CD4-positive, CD25-positive, alpha-beta regulatory T cell (primary cell): Measurements from ENCODE around the gene LDLRAD3. TPM values are rescaled to one million over a fixed set of nuclear protein-coding genes. Genes with fewer than 3 reads are reported as not detected.

Experiments
- ATAC-seq, 2 donors: fragments of 150-1000 bp; cut with Tn5 transposase; one replicate each; pipeline ENCODE4 v1.10.0; 2021; ENCODE audit warnings: low read depth in 2 of 2, moderate number of reproducible peaks in 2 of 2, moderate library complexity in 1 of 2
- DNase-seq, 3 donors: peaks; one replicate each; pipeline versions ENCODE4 v3.0.0 to v3.0.0-alpha.2; 2012 to 2022; ENCODE audit warnings: mixed read lengths in 1 of 3
- H3K27ac ChIP-seq: one replicate; pipeline ENCODE4 v1.7.0; 2013; ENCODE audit warnings: mild to moderate bottlenecking, low read length; ENCODE audit not compliant: insufficient read depth, poor library complexity, severe bottlenecking
- H3K27me3 ChIP-seq: one replicate; pipeline ENCODE4 v1.7.0; 2013; ENCODE audit warnings: low read length; ENCODE audit not compliant: control insufficient read depth, insufficient read depth
- H3K36me3 ChIP-seq: one replicate; pipeline ENCODE4 v1.7.0; 2013; ENCODE audit warnings: mild to moderate bottlenecking, low read length, moderate library complexity; ENCODE audit not compliant: control insufficient read depth, insufficient read depth
- H3K4me1 ChIP-seq: 2 replicates; pipeline ENCODE4 v1.7.0; 2013; ENCODE audit warnings: mild to moderate bottlenecking, low read length; ENCODE audit not compliant: insufficient read depth, control insufficient read depth, poor library complexity, severe bottlenecking
- H3K4me3 ChIP-seq: one replicate; pipeline ENCODE4 v1.7.0; 2013; ENCODE audit warnings: low read depth, mild to moderate bottlenecking, low read length, moderate library complexity
- H3K9me3 ChIP-seq, 2 experiments: 1 replicate in 1 of 2; 2 replicates in 1 of 2; pipeline ENCODE4 v1.7.0; 2013; ENCODE audit warnings: low read length in 2 of 2, mild to moderate bottlenecking in 1 of 2, moderate library complexity in 1 of 2; ENCODE audit not compliant: control insufficient read depth in 2 of 2
- H3K27ac Mint-ChIP-seq, 3 donors: one replicate each; pipeline ENCODE4 v1.8.0; 2020 to 2022; ENCODE audit warnings: mild to moderate bottlenecking in 3 of 3, mixed read lengths in 3 of 3, moderate library complexity in 2 of 3
- H3K27me3 Mint-ChIP-seq: one replicate; pipeline ENCODE4 v1.8.0; 2022; ENCODE audit warnings: mild to moderate bottlenecking, mixed read lengths
- H3K36me3 Mint-ChIP-seq: one replicate; pipeline ENCODE4 v1.8.0; 2020; ENCODE audit warnings: mixed read lengths
- H3K4me1 Mint-ChIP-seq, 4 donors: one replicate each; pipeline ENCODE4 v1.8.0; 2020 to 2022; ENCODE audit warnings: mixed read lengths in 4 of 4, mild to moderate bottlenecking in 1 of 4
- H3K4me3 Mint-ChIP-seq, 4 donors: one replicate each; pipeline ENCODE4 v1.8.0; 2020 to 2022; ENCODE audit warnings: mild to moderate bottlenecking in 4 of 4, mixed read lengths in 4 of 4, moderate library complexity in 3 of 4
- H3K9me3 Mint-ChIP-seq, 7 donors: one replicate each; pipeline ENCODE4 v1.8.0; 2020 to 2022; ENCODE audit warnings: mixed read lengths in 7 of 7, mild to moderate bottlenecking in 3 of 7, moderate library complexity in 2 of 7
- polyA plus RNA-seq, 4 donors: library from polyadenylated mRNA; unstranded; fragments of 300-500 nt; fragmentation: Illumina TruSeq; gene quantifications; one replicate each; pipeline ENCODE4 v1.2.3, GENCODE V29; 2021
- total RNA-seq: library from RNA; stranded (reverse); gene quantifications from one replicate; pipeline ENCODE4 v1.2.3, GENCODE V29; 2022

Gene LDLRAD3
- total and polyA plus RNA-seq, 5 donors from 2014 or later, result 0.06 TPM; not detected in 4

DNA sequence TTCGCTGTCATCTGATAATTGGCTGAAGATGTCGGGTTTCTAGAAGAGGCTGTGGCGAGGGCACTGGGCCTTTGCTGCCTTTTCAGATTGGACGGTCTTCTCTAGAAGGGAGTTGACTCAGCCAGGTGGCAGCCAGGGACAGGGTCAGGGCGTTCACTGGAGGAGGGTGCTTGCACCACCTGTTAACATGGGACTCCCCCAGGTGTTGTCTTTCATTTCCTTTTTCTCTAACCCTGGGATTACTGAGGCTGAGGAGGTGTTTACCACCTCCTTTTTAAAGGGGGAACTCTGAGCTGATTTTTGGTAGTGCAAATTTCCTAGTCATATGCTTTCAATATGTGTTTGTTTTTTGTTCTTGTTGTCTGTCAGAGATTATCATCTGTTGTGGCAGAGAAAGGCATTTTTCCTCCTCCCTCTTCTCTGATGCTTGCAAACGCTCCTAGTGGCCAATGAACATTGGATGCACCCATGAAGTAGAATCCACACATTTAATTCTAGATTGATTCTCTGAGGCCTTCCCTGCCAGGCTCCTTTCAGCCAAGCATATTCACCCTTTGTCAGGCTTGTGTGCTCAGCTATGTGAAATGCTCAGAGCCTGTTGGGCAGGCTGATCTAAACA lies 54.1 kb downstream of the LDLRAD3 start:
- Mint-ChIP-seq H3K4me3 (no peak overlapping the region), H3K4me1 (no peaks in the 10 kb centered on the region), H3K27me3 (peaks cover 4% of the 10 kb centered on the region), H3K9me3 (peaks cover 0 to 3% (median 0%) of the 10 kb centered on the region in 7 donors), H3K27ac (no peak overlapping the region), H3K36me3 (no peaks in the 10 kb centered on the region)
- Histone ChIP-seq H3K36me3 (no peaks in the 10 kb centered on the region), H3K4me1 (no peaks in the 10 kb centered on the region), H3K9me3 (no peaks in the 10 kb centered on the region), H3K27ac (no peak overlapping the region), H3K27me3 (peaks cover 2% of the 10 kb centered on the region), H3K4me3 (no peak overlapping the region)
- DNase-seq (no peak), ATAC-seq (no peak)

GRCh38 chr11:35998634-35999033 lies 54.8 kb downstream of the LDLRAD3 start:
- Mint-ChIP-seq H3K27ac (no peak overlapping the region), H3K4me3 (no peak overlapping the region), H3K4me1 (no peaks in the 10 kb centered on the region), H3K9me3 (peaks cover 0 to 3% (median 0%) of the 10 kb centered on the region in 7 donors), H3K27me3 (peaks cover 4% of the 10 kb centered on the region), H3K36me3 (no peaks in the 10 kb centered on the region)
- DNase-seq (no peak), ATAC-seq (no peak)
- H3K36me3 ChIP-seq, result no peaks in the 10 kb centered on the region
- no peak overlapping the region for H3K27ac ChIP-seq
- H3K9me3 ChIP-seq, result no peaks in the 10 kb centered on the region
- H3K27me3 ChIP-seq, result peaks cover 2% of the 10 kb centered on the region
- no peak overlapping the region for H3K4me3 ChIP-seq
- no peaks in the 10 kb centered on the region for H3K4me1 ChIP-seq

DNA sequence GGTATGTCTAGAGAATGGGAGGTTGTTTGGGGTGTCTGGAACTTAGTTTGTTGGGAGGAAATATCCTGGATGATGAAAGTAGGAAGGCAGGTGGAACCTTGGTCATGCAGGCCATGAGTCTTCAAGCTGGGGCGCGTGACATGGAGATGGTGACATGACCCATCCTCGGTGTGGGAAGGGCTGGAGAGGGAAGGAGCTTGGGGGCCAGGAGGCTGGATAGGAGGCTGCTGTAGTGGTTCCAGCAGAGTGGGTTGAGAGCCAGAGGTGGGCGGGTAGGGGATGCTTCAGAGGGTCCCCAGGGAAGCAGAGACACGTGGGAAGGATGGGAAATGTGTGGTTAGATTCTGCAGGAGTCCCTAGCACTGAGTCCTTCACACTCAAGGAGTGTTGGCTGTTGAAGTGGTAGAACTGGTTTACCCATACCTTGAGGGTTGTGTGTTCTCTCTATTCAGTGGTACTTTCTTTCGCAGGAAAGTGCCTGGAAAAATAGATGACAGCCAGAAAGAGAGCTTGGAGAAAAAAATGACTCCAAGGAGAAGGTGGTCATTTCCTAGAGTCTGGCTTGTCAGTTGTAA lies 56.8 kb downstream of the LDLRAD3 start:
- H3K9me3 Mint-ChIP-seq, result peaks cover 0 to 5% (median 3%) of the 10 kb centered on the region in 7 donors

DNA sequence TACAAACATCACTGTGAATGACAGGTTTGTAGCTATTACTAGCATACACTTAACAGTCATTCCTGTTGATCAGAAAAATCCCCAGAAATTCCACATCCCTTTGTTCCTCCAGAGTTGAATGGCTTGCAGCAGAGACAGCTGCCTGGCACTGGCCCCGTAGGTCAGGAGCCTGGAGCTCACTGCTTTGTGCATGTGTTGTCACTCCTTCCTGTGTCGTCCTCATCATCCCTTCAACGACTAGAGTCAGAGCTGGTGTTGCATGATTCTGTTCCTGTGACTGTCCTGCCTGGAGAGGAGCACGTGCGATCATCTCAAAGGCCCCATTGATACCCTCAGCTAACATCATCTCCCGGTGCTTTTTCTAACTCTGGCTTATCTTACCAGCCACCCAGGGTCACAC lies 58.3 kb downstream of the LDLRAD3 start:
- no peaks in the 10 kb centered on the region for H3K4me1 Mint-ChIP-seq
- H3K27ac Mint-ChIP-seq, result no peak overlapping the region
- no peaks in the 10 kb centered on the region for H3K36me3 Mint-ChIP-seq
- ATAC-seq (no peak), DNase-seq (no peak)
- peaks cover 0 to 7% (median 3%) of the 10 kb centered on the region in 7 donors for H3K9me3 Mint-ChIP-seq
- Histone ChIP-seq H3K36me3 (no peaks in the 10 kb centered on the region), H3K4me1 (no peaks in the 10 kb centered on the region), H3K27me3 (no peaks in the 10 kb centered on the region), H3K9me3 (peaks cover 0 to 8% of the 10 kb centered on the region in 2 experiments), H3K27ac (no peak overlapping the region), H3K4me3 (no peak overlapping the region)
- no peak overlapping the region for H3K4me3 Mint-ChIP-seq
- H3K27me3 Mint-ChIP-seq, result no peaks in the 10 kb centered on the region

More for the DNA sequence above, 56.8 kb downstream of the LDLRAD3 start:
- no peaks in the 10 kb centered on the region for H3K36me3 ChIP-seq
- no peak overlapping the region for H3K4me3 ChIP-seq
- no peaks in the 10 kb centered on the region for H3K27me3 ChIP-seq
- H3K4me1 ChIP-seq, result no peaks in the 10 kb centered on the region
- DNase-seq, result no peak
- no peaks in the 10 kb centered on the region for H3K27me3 Mint-ChIP-seq
- ATAC-seq, result no peak
- H3K27ac ChIP-seq, result no peak overlapping the region
- H3K36me3 Mint-ChIP-seq, result no peaks in the 10 kb centered on the region
- H3K9me3 ChIP-seq, result peaks cover 0 to 8% of the 10 kb centered on the region in 2 experiments
- H3K27ac Mint-ChIP-seq, result no peak overlapping the region
- no peak overlapping the region for H3K4me3 Mint-ChIP-seq
- no peaks in the 10 kb centered on the region for H3K4me1 Mint-ChIP-seq

- H3K9me3 ChIP-seq, result peaks cover 0 to 8% of the 10 kb centered on the region in 2 experiments
- no peaks in the 10 kb centered on the region for H3K27me3 ChIP-seq
- H3K36me3 ChIP-seq, result no peaks in the 10 kb centered on the region
- Mint-ChIP-seq H3K4me1 (no peaks in the 10 kb centered on the region), H3K27ac (no peak overlapping the region), H3K27me3 (no peaks in the 10 kb centered on the region), H3K36me3 (no peaks in the 10 kb centered on the region), H3K4me3 (no peak overlapping the region), H3K9me3 (peaks cover 0 to 7% (median 3%) of the 10 kb centered on the region in 7 donors)
- ATAC-seq (no peak), DNase-seq (no peak)
- no peak overlapping the region for H3K4me3 ChIP-seq
- H3K27ac ChIP-seq, result no peak overlapping the region
- H3K4me1 ChIP-seq, result no peaks in the 10 kb centered on the region
Measured at GRCh38 chr11:36002796-36003195, 58.9 kb downstream of the LDLRAD3 start.

GRCh38 chr11:36006556-36006955 lies 62.7 kb downstream of the LDLRAD3 start:
- DNase-seq, result no peak
- Histone ChIP-seq H3K27me3 (no peaks in the 10 kb centered on the region), H3K4me1 (no peaks in the 10 kb centered on the region), H3K27ac (no peak overlapping the region), H3K36me3 (no peaks in the 10 kb centered on the region), H3K4me3 (no peak overlapping the region), H3K9me3 (peaks cover 0 to 8% of the 10 kb centered on the region in 2 experiments)
- no peaks in the 10 kb centered on the region for H3K4me1 Mint-ChIP-seq
- no peak overlapping the region for H3K4me3 Mint-ChIP-seq
- H3K27me3 Mint-ChIP-seq, result no peaks in the 10 kb centered on the region
- H3K27ac Mint-ChIP-seq, result no peak overlapping the region
- H3K36me3 Mint-ChIP-seq, result no peaks in the 10 kb centered on the region
- ATAC-seq, result no peak
- peaks cover 0 to 6% (median 3%) of the 10 kb centered on the region in 7 donors for H3K9me3 Mint-ChIP-seq

- H3K4me3 Mint-ChIP-seq, result no peak overlapping the region
- H3K27me3 Mint-ChIP-seq, result no peaks in the 10 kb centered on the region
- H3K27me3 ChIP-seq, result no peaks in the 10 kb centered on the region
- no peak overlapping the region for H3K4me3 ChIP-seq
- DNase-seq, result no peak
- no peak for ATAC-seq
- H3K36me3 Mint-ChIP-seq, result no peaks in the 10 kb centered on the region
- peaks cover 0 to 6% (median 3%) of the 10 kb centered on the region in 7 donors for H3K9me3 Mint-ChIP-seq
- H3K9me3 ChIP-seq, result peaks cover 0 to 8% of the 10 kb centered on the region in 2 experiments
- H3K36me3 ChIP-seq, result no peaks in the 10 kb centered on the region
- H3K27ac ChIP-seq, result no peak overlapping the region
- H3K27ac Mint-ChIP-seq, result no peak overlapping the region
- no peaks in the 10 kb centered on the region for H3K4me1 ChIP-seq
- no peaks in the 10 kb centered on the region for H3K4me1 Mint-ChIP-seq
Measured at GRCh38 chr11:36007127-36007655, 63.3 kb downstream of the LDLRAD3 start.

GRCh38 chr11:36008584-36008983 lies 64.7 kb downstream of the LDLRAD3 start:
- Mint-ChIP-seq H3K4me3 (no peak overlapping the region), H3K4me1 (no peaks in the 10 kb centered on the region), H3K36me3 (no peaks in the 10 kb centered on the region), H3K9me3 (peaks cover 0 to 6% (median 3%) of the 10 kb centered on the region in 7 donors), H3K27ac (no peak overlapping the region), H3K27me3 (no peaks in the 10 kb centered on the region)
- DNase-seq (no peak), ATAC-seq (no peak)
- no peak overlapping the region for H3K27ac ChIP-seq
- H3K27me3 ChIP-seq, result no peaks in the 10 kb centered on the region
- no peaks in the 10 kb centered on the region for H3K4me1 ChIP-seq
- H3K36me3 ChIP-seq, result no peaks in the 10 kb centered on the region
- peaks cover 0 to 8% of the 10 kb centered on the region in 2 experiments for H3K9me3 ChIP-seq
- no peak overlapping the region for H3K4me3 ChIP-seq
